Testis (tissue), 3 donors: Measurements from ENCODE around the gene PSMF1. TPM values are rescaled to one million over a fixed set of nuclear protein-coding genes. Genes with fewer than 3 reads are reported as not detected.

Experiments
- DNase-seq: peaks from one replicate; pipeline ENCODE4 v3.0.0-alpha.2; 2019
- H3K27ac ChIP-seq, 2 donors: fragments of 200-600 bp; sonication (generic); one replicate each; pipeline ENCODE4 v1.5.1; 2019
- H3K27me3 ChIP-seq: fragments of 200-600 bp; sonication (generic); one replicate; pipeline ENCODE4 v1.5.1; 2019
- H3K36me3 ChIP-seq: fragments of 200-600 bp; sonication (generic); one replicate; pipeline ENCODE4 v1.5.1; 2017; ENCODE audit warnings: low read depth; ENCODE audit errors: missing control alignments
- H3K4me1 ChIP-seq: fragments of 200-600 bp; sonication (generic); one replicate; pipeline ENCODE4 v1.5.1; 2019
- H3K4me3 ChIP-seq, 2 donors: fragments of 200-600 bp; sonication (generic); one replicate each; pipeline ENCODE4 v1.5.1; 2017 to 2019
- H3K9me3 ChIP-seq: fragments of 200-600 bp; sonication (generic); one replicate; pipeline ENCODE4 v1.5.1; 2017
- POLR2A ChIP-seq: fragments of 450-650 bp; IDR thresholded peaks from one replicate; pipeline ENCODE4 v1.6.1; 2017; ENCODE audit warnings: antibody characterized with exemption, mild to moderate bottlenecking, moderate library complexity
- WGBS, 2 donors: methylation state at CpG; one replicate each; pipeline ENCODE4 v1.1.5; 2018; 5-methylcytosine and 5-hydroxymethylcytosine counted together
- intact Hi-C: fragments of 100-400 bp; cut with DNase I; formaldehyde crosslinking; loops from one replicate; pipeline ENCODE4 v1.15.1; 2023; ENCODE audit warnings: low total_unique reads
- polyA plus RNA-seq: library from polyadenylated mRNA; stranded (reverse); fragments of 350-450 nt; fragmentation: Illumina TruSeq; extraction: RNeasy Lipid Tissue Mini Kit (QIAGEN cat#74804); gene quantifications from one replicate; pipeline ENCODE4 v1.2.3, GENCODE V29; 2014; ENCODE audit warnings: low read depth, low replicate concordance; ENCODE audit not compliant: insufficient read depth
- total RNA-seq, 2 donors: library from RNA; depleted of rRNA; stranded (reverse); fragments of >200 nt; gene quantifications; one replicate each; pipeline ENCODE4 v1.2.3, GENCODE V29; 2016
- TF ChIP-seq, protein P1 (sequence below), 3 experiments: fragments of 450-650 bp in 2 of 3; fragments of 200-600 bp in 1 of 3; sonication (generic) in 1 of 3; IDR thresholded peaks; one replicate each; pipeline ENCODE4 v1.5.1; 2016 to 2019; ENCODE audit warnings: antibody characterized with exemption in 3 of 3, mild to moderate bottlenecking in 2 of 3, moderate library complexity in 1 of 3

Gene PSMF1
- total and polyA plus RNA-seq, 3 donors from 2014 or later, result 265 to 380 (median 331) TPM

DNA sequence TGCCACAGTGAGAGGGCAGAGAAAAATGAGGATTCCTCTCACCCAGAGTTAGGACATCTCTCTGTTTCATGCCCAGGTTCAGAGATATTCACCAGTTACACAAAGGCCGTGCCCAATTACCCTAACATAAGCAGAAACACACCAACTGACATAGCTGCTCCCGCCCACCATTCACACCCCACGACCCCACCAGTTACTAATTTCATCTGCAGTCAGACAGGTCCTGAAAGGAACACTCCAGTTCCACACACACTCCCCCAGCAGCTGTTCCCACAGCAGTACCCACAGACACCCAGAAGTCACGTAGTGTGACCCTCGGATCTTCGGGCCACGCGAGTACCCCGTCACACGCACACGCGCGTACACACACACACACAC lies 65.8 kb downstream of the PSMF1 start:
- Histone ChIP-seq H3K27ac (no peak overlapping the region), H3K27me3 (no peaks in the 10 kb centered on the region), H3K36me3 (no peaks in the 10 kb centered on the region), H3K9me3 (no peaks in the 10 kb centered on the region), H3K4me3 (peak overlapping the region in 1 of 2 donors; percentile 53), H3K4me1 (no peaks in the 10 kb centered on the region)
- 24 to 25% methylated on average over 3 to 13 of the region's 13 CpGs for WGBS, 2 donors
- intact Hi-C loops, result no loop called here
- DNase-seq, result no peak
- TF ChIP-seq, protein P1, sequence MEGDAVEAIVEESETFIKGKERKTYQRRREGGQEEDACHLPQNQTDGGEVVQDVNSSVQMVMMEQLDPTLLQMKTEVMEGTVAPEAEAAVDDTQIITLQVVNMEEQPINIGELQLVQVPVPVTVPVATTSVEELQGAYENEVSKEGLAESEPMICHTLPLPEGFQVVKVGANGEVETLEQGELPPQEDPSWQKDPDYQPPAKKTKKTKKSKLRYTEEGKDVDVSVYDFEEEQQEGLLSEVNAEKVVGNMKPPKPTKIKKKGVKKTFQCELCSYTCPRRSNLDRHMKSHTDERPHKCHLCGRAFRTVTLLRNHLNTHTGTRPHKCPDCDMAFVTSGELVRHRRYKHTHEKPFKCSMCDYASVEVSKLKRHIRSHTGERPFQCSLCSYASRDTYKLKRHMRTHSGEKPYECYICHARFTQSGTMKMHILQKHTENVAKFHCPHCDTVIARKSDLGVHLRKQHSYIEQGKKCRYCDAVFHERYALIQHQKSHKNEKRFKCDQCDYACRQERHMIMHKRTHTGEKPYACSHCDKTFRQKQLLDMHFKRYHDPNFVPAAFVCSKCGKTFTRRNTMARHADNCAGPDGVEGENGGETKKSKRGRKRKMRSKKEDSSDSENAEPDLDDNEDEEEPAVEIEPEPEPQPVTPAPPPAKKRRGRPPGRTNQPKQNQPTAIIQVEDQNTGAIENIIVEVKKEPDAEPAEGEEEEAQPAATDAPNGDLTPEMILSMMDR (IDR thresholded peaks at IDR 0.05), result no peak
- no peak for TF ChIP-seq POLR2A

DNA sequence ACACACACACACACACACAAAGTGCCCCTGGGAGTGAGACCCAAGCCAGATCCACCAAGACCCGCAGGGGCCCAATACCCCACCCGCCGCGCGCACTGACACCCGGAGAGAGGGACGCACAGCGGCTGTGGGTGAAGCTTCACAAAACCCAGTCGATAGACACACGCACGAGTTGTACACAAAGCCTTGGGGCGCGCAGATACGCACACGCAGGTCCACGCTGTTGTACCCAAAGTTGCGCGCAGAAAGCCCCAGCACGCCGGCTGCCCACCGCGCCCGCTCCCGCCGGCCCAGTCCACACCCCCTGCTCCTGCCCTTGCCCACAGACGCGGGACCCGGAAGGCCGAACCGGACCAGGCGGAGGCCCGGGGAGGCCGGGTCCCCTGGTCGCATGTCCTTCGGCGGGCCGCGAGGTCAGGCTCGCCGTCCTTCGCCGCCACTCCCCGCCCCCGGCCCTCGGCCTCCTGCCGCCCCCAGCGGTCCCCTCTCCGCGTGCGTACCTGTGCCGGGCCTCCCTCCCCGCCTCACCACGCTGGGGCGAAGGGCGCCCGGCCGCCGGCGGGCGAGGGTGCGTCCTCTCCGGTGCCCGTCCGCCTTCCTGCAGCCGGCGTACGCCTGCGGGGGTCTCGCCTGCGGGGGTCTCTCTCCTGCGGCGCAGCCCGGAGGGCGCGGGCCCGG lies 66.4 kb downstream of the PSMF1 start, which contains the start of gene TMEM74B:
TSS of gene TMEM74B (minus strand) at position 344 of the 678 bp plus-strand sequence. CDS start 1,180 bp downstream, outside the sequence.
- Histone ChIP-seq H3K4me1 (no peaks in the 10 kb centered on the region), H3K27ac (no peak within 1 kb of the TSS), H3K36me3 (no peaks in the 10 kb centered on the region), H3K4me3 (peak within 1 kb of the TSS; percentile 32 to 53), H3K9me3 (no peaks in the 10 kb centered on the region), H3K27me3 (no peaks in the 10 kb centered on the region)
- no peak for TF ChIP-seq POLR2A
- TF ChIP-seq, protein P1 (IDR thresholded peaks at IDR 0.05), result no peak
- DNase-seq, result no peak
- WGBS, 2 donors, result 0% methylated on average over 60 of the region's 76 CpGs; no CpG with 5 or more reads in 1 of the 2 donors
- intact Hi-C loops, result no loop called here

DNA sequence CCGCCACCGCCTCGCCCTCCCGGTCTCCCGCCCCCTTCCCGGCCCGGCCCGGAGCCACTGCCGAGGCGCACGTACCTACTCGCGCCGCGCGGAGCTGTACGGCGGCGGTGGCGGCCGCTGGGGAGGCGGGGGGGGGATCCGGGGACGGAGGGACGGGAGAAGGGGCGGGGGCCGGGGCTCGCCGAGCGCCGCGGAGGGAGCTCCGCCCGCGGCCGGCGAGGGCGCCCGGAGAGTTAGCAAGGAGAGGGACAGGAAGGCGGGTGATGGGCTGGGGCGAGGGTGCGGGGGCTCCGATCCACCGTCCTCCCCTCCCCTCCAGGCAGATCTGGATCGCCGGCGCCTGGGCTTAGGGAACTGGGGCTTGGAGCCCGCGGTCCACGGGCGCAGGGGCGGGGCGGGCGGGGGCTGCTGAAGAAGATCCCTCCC lies 66.9 kb downstream of the PSMF1 start:
- 0% methylated on average over 37 of the region's 54 CpGs; no CpG with 5 or more reads in 1 of the 2 donors for WGBS, 2 donors
- no peak for DNase-seq

DNA sequence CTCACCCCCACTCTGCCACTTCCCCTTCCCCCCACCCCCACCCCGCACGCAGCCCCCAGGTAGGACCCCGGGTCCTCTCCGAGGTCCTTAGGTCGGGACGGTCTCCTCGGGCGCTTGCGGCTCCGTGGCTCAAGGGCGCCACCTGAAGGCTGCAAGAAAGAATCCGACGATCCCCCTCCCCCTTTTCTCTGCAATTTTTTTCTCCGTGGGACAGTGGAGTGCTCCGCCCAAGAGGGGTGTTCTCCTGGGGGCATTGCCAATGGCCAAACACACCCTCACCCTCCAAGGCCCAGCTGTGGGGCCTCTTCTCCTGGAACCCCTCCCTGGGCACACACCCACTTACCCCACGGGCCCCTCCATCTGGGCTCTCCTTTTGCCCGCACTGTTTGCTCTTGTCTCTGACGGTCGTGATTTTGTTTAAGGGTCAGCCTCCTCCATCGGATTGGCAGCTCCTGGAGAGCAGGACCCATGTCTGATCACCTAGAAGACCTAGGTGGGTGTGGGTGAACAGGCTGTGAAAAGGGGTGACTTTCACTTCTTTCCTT lies 67.5 kb downstream of the PSMF1 start:
- 9 to 11% methylated on average over 16 to 19 of the region's 20 CpGs for WGBS, 2 donors
- DNase-seq, result peak; percentile 52

More for the DNA sequence above, 66.9 kb downstream of the PSMF1 start:
- no peak overlapping the region for H3K27ac ChIP-seq
- no peaks in the 10 kb centered on the region for H3K9me3 ChIP-seq
- H3K36me3 ChIP-seq, result no peaks in the 10 kb centered on the region
- no peaks in the 10 kb centered on the region for H3K4me1 ChIP-seq
- H3K27me3 ChIP-seq, result no peaks in the 10 kb centered on the region
- H3K4me3 ChIP-seq, result peak overlapping the region; percentile 32 to 53
- TF ChIP-seq, protein P1 (IDR thresholded peaks at IDR 0.05), result no peak
- TF ChIP-seq POLR2A, result no peak
- intact Hi-C loops, result no loop called here

More for the DNA sequence above, 67.5 kb downstream of the PSMF1 start:
- Histone ChIP-seq H3K4me3 (peak overlapping the region; percentile 32 to 53), H3K9me3 (no peaks in the 10 kb centered on the region), H3K27me3 (no peaks in the 10 kb centered on the region), H3K4me1 (no peaks in the 10 kb centered on the region), H3K27ac (no peak overlapping the region), H3K36me3 (no peaks in the 10 kb centered on the region)
- TF ChIP-seq, protein P1 (IDR thresholded peaks at IDR 0.05), result peak in 1 of 3 experiments; percentile 30
- TF ChIP-seq POLR2A, result no peak
- intact Hi-C loops, result no loop called here
